Calu3 (cell line): ENCODE measurements around the gene KIAA0586. TPM values are rescaled to one million over a fixed set of nuclear protein-coding genes. Genes with fewer than 3 reads are reported as not detected.
"Not testable (repeated sequence)": the region's sequence is repeated elsewhere in the genome, so short reads cannot be mapped to it uniquely, and the experiment has no call there.

ENCODE experiments used
- BruUV-seq: library from RNA; stranded (reverse); fragments of 400-500 nt; replicated peaks from 2 replicates; lab custom pipeline; 2021; lab: Mats Ljungman, UMichigan
- CTCF ChIA-PET: fragments of 300-600 bp; sonication (Branson Sonifier 250); formaldehyde crosslinking; loops from one replicate; lab custom pipeline; 2022; ENCODE audit warnings: antibody characterized with exemption; lab: Charles Lee
- DNase-seq: peaks from one replicate; pipeline ENCODE4 v3.0.0; 2022
- H3K27ac Mint-ChIP-seq: one replicate; pipeline ENCODE4 v1.8.0; 2022; ENCODE audit warnings: mixed read lengths; ENCODE audit not compliant: unreplicated experiment
- H3K27me3 Mint-ChIP-seq: one replicate; pipeline ENCODE4 v1.8.0; 2022; ENCODE audit warnings: mixed read lengths; ENCODE audit not compliant: unreplicated experiment
- H3K36me3 Mint-ChIP-seq: one replicate; pipeline ENCODE4 v1.8.0; 2022; ENCODE audit warnings: mild to moderate bottlenecking, moderate library complexity, mixed read lengths; ENCODE audit not compliant: insufficient read depth, unreplicated experiment
- H3K4me1 Mint-ChIP-seq: one replicate; pipeline ENCODE4 v1.8.0; 2022; ENCODE audit warnings: mild to moderate bottlenecking, low read depth, mixed read lengths; ENCODE audit not compliant: unreplicated experiment
- H3K4me3 Mint-ChIP-seq: one replicate; pipeline ENCODE4 v1.8.0; 2022; ENCODE audit warnings: mild to moderate bottlenecking, low read depth, moderate library complexity, mixed read lengths; ENCODE audit not compliant: unreplicated experiment
- H3K9me3 Mint-ChIP-seq: one replicate; pipeline ENCODE4 v1.8.0; 2022; ENCODE audit warnings: low read depth, mixed read lengths; ENCODE audit not compliant: unreplicated experiment
- intact Hi-C: fragments of 100-400 bp; cut with micrococcal nuclease; formaldehyde crosslinking; loops from one replicate; pipeline ENCODE4 v1.10.0; 2022; ENCODE audit not compliant: unreplicated experiment
- total RNA-seq: library from RNA; stranded (reverse); gene quantifications from 2 replicates; pipeline ENCODE4 v1.2.3, GENCODE V29; 2022
- TF ChIP-seq, protein P1 (sequence below): fragments of 200-600 bp; IDR thresholded peaks from one replicate; pipeline ENCODE4 v1.8.0; 2022; ENCODE audit warnings: antibody characterized with exemption; ENCODE audit not compliant: unreplicated experiment

KIAA0586 gene
- total RNA-seq, 1 experiment from 2014 or later = 19.3 TPM

DNA sequence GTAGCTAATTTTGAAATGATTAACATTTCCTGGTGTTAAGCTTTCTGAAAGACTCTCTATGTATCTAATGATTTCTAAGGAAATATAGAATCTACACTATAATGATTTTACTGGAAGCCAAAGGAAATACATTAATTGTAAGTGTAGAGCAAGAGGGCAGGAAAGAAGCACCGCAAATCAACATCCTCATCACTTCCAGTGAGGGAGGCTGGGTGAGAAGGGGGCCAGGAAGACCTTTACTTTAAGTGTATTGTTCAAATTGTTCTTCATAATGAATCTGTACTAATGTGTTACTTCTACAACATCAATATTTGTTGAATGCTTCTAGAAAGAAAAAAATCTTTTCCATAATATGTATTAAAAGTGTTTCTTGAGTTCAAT is 144.9 kb downstream of the KIAA0586 start:
- BruUV-seq = no TSS peak
- CTCF ChIA-PET = no interaction called here
- no peak overlapping the region for H3K27ac Mint-ChIP-seq

DNA sequence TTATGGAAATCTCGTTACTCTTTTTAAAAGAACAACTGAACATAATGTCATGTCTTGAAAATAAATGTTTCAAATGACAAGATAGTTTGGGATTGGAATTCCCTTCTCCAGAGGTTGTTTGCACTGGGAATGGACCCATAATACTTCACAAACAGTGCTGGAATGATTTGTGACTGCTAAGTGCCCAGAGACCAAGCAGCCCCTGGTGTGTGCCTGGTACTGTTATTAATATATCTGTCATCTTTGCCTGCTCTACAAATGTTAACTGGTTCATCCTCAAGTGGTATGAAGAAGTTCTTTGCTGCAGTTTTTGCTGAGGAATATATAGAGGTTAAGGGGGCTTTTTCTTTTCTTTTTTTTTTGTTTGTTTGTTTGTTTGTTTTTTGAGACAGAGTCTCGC is 145.3 kb downstream of the KIAA0586 start:
- CTCF ChIA-PET = no interaction called here
- H3K9me3 Mint-ChIP-seq = no peaks in the 10 kb centered on the region
- intact Hi-C loops = no loop called here

More for the DNA sequence above, 144.9 kb downstream of the KIAA0586 start:
- H3K27me3 Mint-ChIP-seq = no peaks in the 10 kb centered on the region
- DNase-seq = no peak
- no peaks in the 10 kb centered on the region for H3K36me3 Mint-ChIP-seq
- H3K4me3 Mint-ChIP-seq = no peak overlapping the region
- intact Hi-C loops = no loop called here
- TF ChIP-seq, protein P1, sequence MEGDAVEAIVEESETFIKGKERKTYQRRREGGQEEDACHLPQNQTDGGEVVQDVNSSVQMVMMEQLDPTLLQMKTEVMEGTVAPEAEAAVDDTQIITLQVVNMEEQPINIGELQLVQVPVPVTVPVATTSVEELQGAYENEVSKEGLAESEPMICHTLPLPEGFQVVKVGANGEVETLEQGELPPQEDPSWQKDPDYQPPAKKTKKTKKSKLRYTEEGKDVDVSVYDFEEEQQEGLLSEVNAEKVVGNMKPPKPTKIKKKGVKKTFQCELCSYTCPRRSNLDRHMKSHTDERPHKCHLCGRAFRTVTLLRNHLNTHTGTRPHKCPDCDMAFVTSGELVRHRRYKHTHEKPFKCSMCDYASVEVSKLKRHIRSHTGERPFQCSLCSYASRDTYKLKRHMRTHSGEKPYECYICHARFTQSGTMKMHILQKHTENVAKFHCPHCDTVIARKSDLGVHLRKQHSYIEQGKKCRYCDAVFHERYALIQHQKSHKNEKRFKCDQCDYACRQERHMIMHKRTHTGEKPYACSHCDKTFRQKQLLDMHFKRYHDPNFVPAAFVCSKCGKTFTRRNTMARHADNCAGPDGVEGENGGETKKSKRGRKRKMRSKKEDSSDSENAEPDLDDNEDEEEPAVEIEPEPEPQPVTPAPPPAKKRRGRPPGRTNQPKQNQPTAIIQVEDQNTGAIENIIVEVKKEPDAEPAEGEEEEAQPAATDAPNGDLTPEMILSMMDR = no peak
- H3K9me3 Mint-ChIP-seq = no peaks in the 10 kb centered on the region
- H3K4me1 Mint-ChIP-seq = peaks cover 8% of the 10 kb centered on the region

DNA sequence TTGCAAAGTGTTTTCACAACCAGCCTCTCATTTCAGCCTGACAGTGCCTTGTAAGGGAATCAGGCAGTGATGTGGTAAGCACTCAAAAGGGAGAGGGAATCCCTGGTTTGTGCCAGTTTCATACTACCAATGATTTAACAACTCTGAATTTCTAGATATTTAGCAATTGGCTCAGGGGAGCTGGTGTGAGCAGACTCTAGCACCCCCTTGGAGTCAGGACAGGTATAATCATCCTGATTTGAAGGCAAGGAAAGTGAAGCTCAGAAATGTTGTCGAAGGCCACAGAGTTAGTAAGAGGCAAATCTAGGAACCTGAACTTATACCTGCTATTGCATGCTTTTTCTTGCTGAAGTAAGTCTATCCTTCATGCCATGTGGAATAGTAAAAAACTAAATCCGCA is 147.1 kb downstream of the KIAA0586 start:
- BruUV-seq = no TSS peak
- DNase-seq = no peak
- Mint-ChIP-seq H3K4me1 (peaks cover 8% of the 10 kb centered on the region), H3K27ac (no peak overlapping the region), H3K9me3 (no peaks in the 10 kb centered on the region), H3K27me3 (no peaks in the 10 kb centered on the region), H3K36me3 (no peaks in the 10 kb centered on the region), H3K4me3 (no peak overlapping the region)
- CTCF ChIA-PET = no interaction called here
- intact Hi-C loops = no loop called here
- TF ChIP-seq, protein P1 = no peak

More for the DNA sequence above, 145.3 kb downstream of the KIAA0586 start:
- BruUV-seq = no TSS peak
- DNase-seq = no peak
- no peaks in the 10 kb centered on the region for H3K36me3 Mint-ChIP-seq
- TF ChIP-seq, protein P1 = no peak
- H3K27ac Mint-ChIP-seq = no peak overlapping the region
- no peaks in the 10 kb centered on the region for H3K27me3 Mint-ChIP-seq
- peaks cover 8% of the 10 kb centered on the region for H3K4me1 Mint-ChIP-seq
- H3K4me3 Mint-ChIP-seq = no peak overlapping the region

DNA sequence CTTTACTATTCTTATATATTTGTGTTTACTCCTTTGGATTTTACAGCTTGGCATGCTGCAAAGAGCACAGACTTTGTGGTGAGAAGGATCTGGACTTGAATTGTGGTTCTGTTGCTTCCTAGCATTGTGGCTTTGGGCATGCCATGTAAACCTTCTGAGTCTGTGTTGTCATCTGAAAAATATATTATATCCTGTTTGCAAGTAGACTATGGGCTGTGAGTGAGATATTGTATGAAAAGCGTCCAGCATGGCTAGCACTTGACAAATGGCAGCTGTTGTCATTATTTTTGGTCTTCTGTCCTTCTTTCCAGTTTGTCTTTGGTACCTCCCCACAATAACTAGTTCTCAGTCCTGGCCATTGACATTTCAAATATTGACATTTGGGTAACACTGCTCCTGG is 148.4 kb downstream of the KIAA0586 start:
- Mint-ChIP-seq H3K27me3 (no peaks in the 10 kb centered on the region), H3K4me1 (peaks cover 8% of the 10 kb centered on the region), H3K9me3 (no peaks in the 10 kb centered on the region), H3K36me3 (no peaks in the 10 kb centered on the region), H3K4me3 (no peak overlapping the region), H3K27ac (no peak overlapping the region)
- CTCF ChIA-PET = no interaction called here
- TF ChIP-seq, protein P1 = no peak
- no TSS peak for BruUV-seq
- intact Hi-C loops = no loop called here
- no peak for DNase-seq

DNA sequence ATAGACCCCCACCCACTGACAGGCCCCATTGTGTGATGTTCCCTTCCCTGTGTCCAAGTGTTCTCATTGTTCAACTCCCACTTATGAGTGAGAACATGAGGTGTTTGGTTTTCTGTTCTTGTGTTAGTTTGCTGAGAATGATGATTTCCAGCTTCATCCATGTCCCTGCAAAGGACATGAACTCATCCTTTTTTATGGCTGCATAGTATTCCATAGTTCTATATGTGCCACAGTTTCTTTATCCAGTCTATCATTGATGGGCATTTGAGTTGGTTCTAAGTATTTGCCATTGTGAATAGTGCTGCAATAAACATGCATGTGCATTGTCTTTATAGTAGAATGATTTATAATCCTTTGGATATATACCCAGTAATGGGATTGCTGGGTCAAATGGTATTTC is 152.5 kb downstream of the KIAA0586 start:
- H3K27ac Mint-ChIP-seq, CTCF ChIA-PET, intact Hi-C loops, BruUV-seq, H3K4me1 Mint-ChIP-seq, H3K36me3 Mint-ChIP-seq, H3K4me3 Mint-ChIP-seq, H3K9me3 Mint-ChIP-seq, DNase-seq: not testable (repeated sequence)
- H3K27me3 Mint-ChIP-seq = peaks cover 14% of the 10 kb centered on the region

DNA sequence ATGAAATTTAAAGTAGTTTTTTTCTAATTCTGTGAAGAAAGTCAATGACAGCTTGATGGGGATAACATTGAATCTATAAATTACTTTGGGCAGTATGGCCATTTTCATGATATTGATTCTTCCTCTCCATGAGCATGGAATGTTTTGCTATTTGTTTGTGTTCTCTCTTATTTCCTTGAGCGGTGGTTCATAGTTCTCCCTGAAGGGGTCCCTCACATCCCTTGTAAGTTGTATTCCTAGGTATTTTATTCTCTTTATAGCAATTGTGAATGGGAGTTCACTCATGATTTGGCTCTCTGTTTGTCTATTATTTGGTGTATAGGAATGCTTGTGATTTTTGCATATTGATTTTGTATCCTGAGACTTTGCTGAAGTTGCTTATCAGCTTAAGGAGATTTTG is 153.9 kb downstream of the KIAA0586 start:
- H3K27me3 Mint-ChIP-seq = peaks cover 19% of the 10 kb centered on the region
- H3K9me3 Mint-ChIP-seq, BruUV-seq, H3K4me3 Mint-ChIP-seq, H3K27ac Mint-ChIP-seq, DNase-seq, intact Hi-C loops, H3K36me3 Mint-ChIP-seq, H3K4me1 Mint-ChIP-seq: not testable (repeated sequence)
- CTCF ChIA-PET = interaction anchor here (0.6 kb wide), 1 partner anchor 22 kb away, joined by 3 read pairs; no protein-coding TSS in a partner anchor
